Stimulated activated CD4-positive, alpha-beta T cell treated with anti-CD3 and anti-CD28 coated beads, Interleukin-1b, Interleukin-23, amount 100 ng/mL, for 48 hours (primary cell): ENCODE measurements around the gene CA11.
"Not testable (repeated sequence)": the region's sequence is repeated elsewhere in the genome, so short reads cannot be mapped to it uniquely, and the experiment has no call there.

ENCODE experiments used
- DNase-seq: peaks from one replicate; pipeline ENCODE4 v3.0.0-alpha.2; 2020

The CA11 gene

GRCh38 chr19:48668761-48669160 is 22.8 kb upstream of the CA11 start:
- DNase-seq, result no peak

GRCh38 chr19:48668332-48668731 is 22.3 kb upstream of the CA11 start:
- DNase-seq, result no peak

- DNase-seq, result no peak
Measured at GRCh38 chr19:48665786-48666185, 19.8 kb upstream of the CA11 start.

- no peak for DNase-seq
Measured at GRCh38 chr19:48664476-48664875, 18.5 kb upstream of the CA11 start.

- no peak for DNase-seq
Measured at GRCh38 chr19:48663667-48664066, 17.7 kb upstream of the CA11 start.

GRCh38 chr19:48661711-48662090 is 15.7 kb upstream of the CA11 start:
- no peak for DNase-seq

- peak; percentile 84 for DNase-seq
Measured at GRCh38 chr19:48660852-48661710, 15.1 kb upstream of the CA11 start.

GRCh38 chr19:48659768-48660167 is 13.8 kb upstream of the CA11 start:
- no peak for DNase-seq

GRCh38 chr19:48658483-48658882 is 12.5 kb upstream of the CA11 start:
- DNase-seq, result no peak

GRCh38 chr19:48657828-48658227 is 11.8 kb upstream of the CA11 start:
- not testable (repeated sequence) for DNase-seq

- DNase-seq, result no peak
Measured at GRCh38 chr19:48656840-48657474, 11.0 kb upstream of the CA11 start.

GRCh38 chr19:48654299-48655059 is 8.5 kb upstream of the CA11 start:
- no peak for DNase-seq

GRCh38 chr19:48651683-48652048 is 5.7 kb upstream of the CA11 start:
- DNase-seq, result no peak

GRCh38 chr19:48650974-48651682 is 5.1 kb upstream of the CA11 start:
- DNase-seq, result no peak

- DNase-seq, result no peak
Measured at GRCh38 chr19:48648134-48648533, 2.1 kb upstream of the CA11 start.

GRCh38 chr19:48646722-48647216 is 782 bp upstream of the CA11 start:
- no peak for DNase-seq

- no peak for DNase-seq
Measured at GRCh38 chr19:48645620-48646000, 377 bp downstream of the CA11 start.

GRCh38 chr19:48644839-48645619 is 958 bp downstream of the CA11 start:
- peak; percentile 80 for DNase-seq

GRCh38 chr19:48644355-48644754 is 1.6 kb downstream of the CA11 start:
- DNase-seq, result no peak

- DNase-seq, result no peak
Measured at GRCh38 chr19:48642862-48643261, 3.1 kb downstream of the CA11 start.

- no peak for DNase-seq
Measured at GRCh38 chr19:48641850-48642249, 4.1 kb downstream of the CA11 start.
